ENCODE results near the gene PNPLA8.

The PNPLA8 gene

GRCh38 chr7:108430664-108431063 is 95.3 kb downstream of the PNPLA8 start:
- Histone ChIP-seq H3K9ac (no peak overlapping the region), H3K4me3 (no peak overlapping the region), H3K4me1 (no peaks in the 10 kb centered on the region), H3K36me3 (no peaks in the 10 kb centered on the region), H3K4me2 (no peak overlapping the region), H3K9me3 (no peaks in the 10 kb centered on the region), H4K20me1 (no peaks in the 10 kb centered on the region), H3K27ac (no peak overlapping the region), H3K27me3 (no peaks in the 10 kb centered on the region)
- no peak for TF ChIP-seq Cebpa-rat (IDR thresholded peaks at IDR 0.05)

GRCh38 chr7:108427766-108428165 is 98.2 kb downstream of the PNPLA8 start:
- Histone ChIP-seq H4K20me1 (no peaks in the 10 kb centered on the region), H3K4me2 (no peak overlapping the region), H3K36me3 (no peaks in the 10 kb centered on the region), H3K9ac (no peak overlapping the region), H3K4me1 (0 out of 2 replicates have a peak, but pooled peaks cover 5% of the 10 kb centered on the region), H3K9me3 (no peaks in the 10 kb centered on the region), H3K4me3 (no peak overlapping the region), H3K27me3 (no peaks in the 10 kb centered on the region), H3K27ac (no peak overlapping the region)
- TF ChIP-seq Cebpa-rat (IDR thresholded peaks at IDR 0.05), result no peak

GRCh38 chr7:108425714-108426275 is 100.1 kb downstream of the PNPLA8 start:
- Histone ChIP-seq H3K4me3 (no peak overlapping the region), H3K9me3 (no peaks in the 10 kb centered on the region), H4K20me1 (no peaks in the 10 kb centered on the region), H3K4me2 (no peak overlapping the region), H3K27ac (no peak overlapping the region), H3K27me3 (no peaks in the 10 kb centered on the region), H3K4me1 (peaks cover 20% of the 10 kb centered on the region), H3K9ac (no peak overlapping the region), H3K36me3 (no peaks in the 10 kb centered on the region)
- no peak for TF ChIP-seq Cebpa-rat (IDR thresholded peaks at IDR 0.05)

- peaks cover 38% of the 10 kb centered on the region for H3K4me1 ChIP-seq
- no peaks in the 10 kb centered on the region for H3K27me3 ChIP-seq
- H3K9me3 ChIP-seq, result no peaks in the 10 kb centered on the region
- H3K4me3 ChIP-seq, result no peak overlapping the region
- no peaks in the 10 kb centered on the region for H3K36me3 ChIP-seq
- H4K20me1 ChIP-seq, result no peaks in the 10 kb centered on the region
- no peak overlapping the region for H3K9ac ChIP-seq
- TF ChIP-seq Cebpa-rat (IDR thresholded peaks at IDR 0.05), result no peak
- no peak overlapping the region for H3K27ac ChIP-seq
- H3K4me2 ChIP-seq, result no peak overlapping the region
Measured at GRCh38 chr7:108424013-108424412, 101.9 kb downstream of the PNPLA8 start.

- Histone ChIP-seq H4K20me1 (no peaks in the 10 kb centered on the region), H3K4me2 (no peak overlapping the region), H3K27me3 (no peaks in the 10 kb centered on the region), H3K4me3 (no peak overlapping the region), H3K4me1 (peaks cover 45% of the 10 kb centered on the region), H3K27ac (no peak overlapping the region), H3K9me3 (no peaks in the 10 kb centered on the region), H3K36me3 (no peaks in the 10 kb centered on the region), H3K9ac (no peak overlapping the region)
- TF ChIP-seq Cebpa-rat (IDR thresholded peaks at IDR 0.05), result no peak
Measured at GRCh38 chr7:108423089-108423989, 102.6 kb downstream of the PNPLA8 start.

- no peaks in the 10 kb centered on the region for H4K20me1 ChIP-seq
- H3K4me3 ChIP-seq, result no peak overlapping the region
- H3K9me3 ChIP-seq, result no peaks in the 10 kb centered on the region
- H3K4me1 ChIP-seq, result peaks cover 60% of the 10 kb centered on the region
- H3K9ac ChIP-seq, result no peak overlapping the region
- H3K27me3 ChIP-seq, result no peaks in the 10 kb centered on the region
- no peak overlapping the region for H3K27ac ChIP-seq
- H3K36me3 ChIP-seq, result no peaks in the 10 kb centered on the region
- no peak for TF ChIP-seq Cebpa-rat (IDR thresholded peaks at IDR 0.05)
- H3K4me2 ChIP-seq, result peak overlapping the region; percentile 86
Measured at GRCh38 chr7:108421720-108422331, 104.1 kb downstream of the PNPLA8 start.
